Measurements from ENCODE around the gene TUBG1. TPM values are rescaled to one million over a fixed set of nuclear protein-coding genes. Genes with fewer than 3 reads are reported as not detected.

The TUBG1 gene
- total and polyA plus RNA-seq, 4 donors = 12.5 to 51.1 (median 27.1) TPM

DNA sequence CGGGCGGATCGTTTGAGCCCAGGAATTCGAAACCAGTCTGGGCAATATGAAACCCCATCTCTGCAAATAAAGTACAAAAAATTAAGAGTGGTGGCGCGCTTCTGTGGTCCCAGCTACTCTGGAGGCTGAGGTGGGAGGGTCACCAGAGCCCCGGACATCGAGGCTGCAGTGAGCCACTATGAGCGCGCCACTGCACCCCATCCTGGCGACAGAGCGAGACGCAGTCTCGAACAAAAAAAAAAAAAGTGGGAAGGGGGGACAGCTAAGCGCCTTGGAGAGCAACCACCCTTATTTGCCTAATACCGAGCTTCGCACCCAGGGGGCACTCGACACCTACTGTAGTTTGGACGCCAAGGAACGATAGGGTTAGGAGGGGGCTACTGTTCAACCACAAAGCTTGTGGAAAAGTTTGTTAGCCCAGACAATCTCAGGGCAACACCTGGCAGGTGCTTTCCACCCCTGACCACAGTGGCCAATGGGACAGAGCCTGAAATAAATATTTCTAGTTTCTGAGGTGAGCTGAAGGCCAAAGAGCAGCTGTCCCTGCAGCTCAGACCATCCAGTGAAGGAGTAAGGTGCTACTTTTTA, 31.1 kb upstream of the TUBG1 start:
- H3K4me1 ChIP-seq (ENCODE audit: control insufficient read depth in 4 of 4, insufficient read depth in 4 of 4, low read length in 3 of 4) = peaks cover 3 to 19% (median 13%) of the 10 kb centered on the region in 4 donors
- no peaks in the 10 kb centered on the region for H3K27me3 ChIP-seq (ENCODE audit: control insufficient read depth in 4 of 4, insufficient read depth in 4 of 4, low read length in 3 of 4)
- peak overlapping the region; percentile 51 to 97 (median 78) for H3K4me3 ChIP-seq (ENCODE audit: low read depth in 1 of 3, low read length in 3 of 3)
- DNase-seq (ENCODE audit: low spot score) = peak; percentile 84
- peak overlapping the region; percentile 89 to 97 for H3K9ac ChIP-seq (ENCODE audit: low read depth in 1 of 2, low read length in 2 of 2)
- WGBS = under 1% methylated on average over 20 of the region's 20 CpGs
- TF ChIP-seq RAD21 (IDR thresholded peaks at IDR 0.05) (peak; percentile 81 to 87), JUND (IDR thresholded peaks at IDR 0.05) (no peak), EGR1 (IDR thresholded peaks at IDR 0.05; ENCODE audit: low read depth in 2 of 2) (no peak)
- TF ChIP-seq, protein P1, sequence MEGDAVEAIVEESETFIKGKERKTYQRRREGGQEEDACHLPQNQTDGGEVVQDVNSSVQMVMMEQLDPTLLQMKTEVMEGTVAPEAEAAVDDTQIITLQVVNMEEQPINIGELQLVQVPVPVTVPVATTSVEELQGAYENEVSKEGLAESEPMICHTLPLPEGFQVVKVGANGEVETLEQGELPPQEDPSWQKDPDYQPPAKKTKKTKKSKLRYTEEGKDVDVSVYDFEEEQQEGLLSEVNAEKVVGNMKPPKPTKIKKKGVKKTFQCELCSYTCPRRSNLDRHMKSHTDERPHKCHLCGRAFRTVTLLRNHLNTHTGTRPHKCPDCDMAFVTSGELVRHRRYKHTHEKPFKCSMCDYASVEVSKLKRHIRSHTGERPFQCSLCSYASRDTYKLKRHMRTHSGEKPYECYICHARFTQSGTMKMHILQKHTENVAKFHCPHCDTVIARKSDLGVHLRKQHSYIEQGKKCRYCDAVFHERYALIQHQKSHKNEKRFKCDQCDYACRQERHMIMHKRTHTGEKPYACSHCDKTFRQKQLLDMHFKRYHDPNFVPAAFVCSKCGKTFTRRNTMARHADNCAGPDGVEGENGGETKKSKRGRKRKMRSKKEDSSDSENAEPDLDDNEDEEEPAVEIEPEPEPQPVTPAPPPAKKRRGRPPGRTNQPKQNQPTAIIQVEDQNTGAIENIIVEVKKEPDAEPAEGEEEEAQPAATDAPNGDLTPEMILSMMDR (IDR thresholded peaks at IDR 0.05; ENCODE audit: low read depth, low read length, missing input control) = peak; percentile 72
- H3K9me3 ChIP-seq (ENCODE audit: control insufficient read depth in 4 of 4, low read length in 3 of 4) = no peaks in the 10 kb centered on the region
- peak overlapping the region; percentile 85 to 89 for H3K27ac ChIP-seq (ENCODE audit: low read depth in 1 of 2, low read length in 2 of 2)
- peaks cover 5 to 42% (median 28%) of the 10 kb centered on the region in 4 donors for H3K36me3 ChIP-seq (ENCODE audit: control insufficient read depth in 4 of 4, insufficient read depth in 3 of 4, low read depth in 1 of 4, low read length in 3 of 4)

DNA sequence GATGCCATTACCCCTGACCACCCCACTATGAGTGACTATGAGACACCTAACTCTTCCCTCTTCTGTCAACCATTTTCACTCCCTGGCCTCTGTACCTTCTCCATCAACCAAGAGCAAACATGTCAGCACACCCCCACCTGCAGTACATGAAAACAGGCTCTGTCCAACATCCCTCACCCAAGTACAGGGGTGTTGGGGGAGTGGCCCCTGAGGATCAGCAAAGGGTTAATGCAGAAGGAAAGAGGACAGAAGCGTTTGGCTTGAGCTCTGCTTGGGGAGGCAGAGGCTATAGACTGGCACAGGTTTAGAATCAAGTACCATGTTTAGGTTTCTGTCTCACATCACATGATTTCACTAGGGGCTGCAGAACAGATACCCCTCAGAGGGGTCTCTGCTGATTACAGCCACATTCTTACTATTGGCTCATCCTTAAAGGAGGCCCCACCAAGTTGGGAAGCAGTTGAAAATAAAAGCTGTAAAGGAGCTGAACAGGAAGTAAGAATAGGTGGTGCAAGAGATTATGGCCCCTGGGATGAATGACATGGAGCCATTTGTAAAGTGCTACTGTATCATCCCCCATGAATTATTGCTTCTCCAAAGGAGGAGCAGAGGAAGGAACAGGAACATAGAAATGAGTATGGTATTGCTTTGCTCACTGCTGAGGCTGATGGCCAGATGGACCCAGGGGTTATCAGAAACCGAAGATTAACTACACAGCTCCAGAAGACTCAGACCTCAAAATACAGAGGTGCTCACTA, 29.5 kb upstream of the TUBG1 start:
- Histone ChIP-seq H3K36me3 (ENCODE audit: control insufficient read depth in 4 of 4, insufficient read depth in 3 of 4, low read depth in 1 of 4, low read length in 3 of 4) (peaks cover 9 to 43% (median 35%) of the 10 kb centered on the region in 4 donors), H3K27ac (ENCODE audit: low read depth in 1 of 2, low read length in 2 of 2) (no peak overlapping the region), H3K27me3 (ENCODE audit: control insufficient read depth in 4 of 4, insufficient read depth in 4 of 4, low read length in 3 of 4) (no peaks in the 10 kb centered on the region), H3K4me3 (ENCODE audit: low read depth in 1 of 3, low read length in 3 of 3) (no peak overlapping the region), H3K4me1 (ENCODE audit: control insufficient read depth in 4 of 4, insufficient read depth in 4 of 4, low read length in 3 of 4) (peaks cover 3 to 19% (median 14%) of the 10 kb centered on the region in 4 donors), H3K9me3 (ENCODE audit: control insufficient read depth in 4 of 4, low read length in 3 of 4) (no peaks in the 10 kb centered on the region), H3K9ac (ENCODE audit: low read depth in 1 of 2, low read length in 2 of 2) (no peak overlapping the region)
- TF ChIP-seq, protein P2, sequence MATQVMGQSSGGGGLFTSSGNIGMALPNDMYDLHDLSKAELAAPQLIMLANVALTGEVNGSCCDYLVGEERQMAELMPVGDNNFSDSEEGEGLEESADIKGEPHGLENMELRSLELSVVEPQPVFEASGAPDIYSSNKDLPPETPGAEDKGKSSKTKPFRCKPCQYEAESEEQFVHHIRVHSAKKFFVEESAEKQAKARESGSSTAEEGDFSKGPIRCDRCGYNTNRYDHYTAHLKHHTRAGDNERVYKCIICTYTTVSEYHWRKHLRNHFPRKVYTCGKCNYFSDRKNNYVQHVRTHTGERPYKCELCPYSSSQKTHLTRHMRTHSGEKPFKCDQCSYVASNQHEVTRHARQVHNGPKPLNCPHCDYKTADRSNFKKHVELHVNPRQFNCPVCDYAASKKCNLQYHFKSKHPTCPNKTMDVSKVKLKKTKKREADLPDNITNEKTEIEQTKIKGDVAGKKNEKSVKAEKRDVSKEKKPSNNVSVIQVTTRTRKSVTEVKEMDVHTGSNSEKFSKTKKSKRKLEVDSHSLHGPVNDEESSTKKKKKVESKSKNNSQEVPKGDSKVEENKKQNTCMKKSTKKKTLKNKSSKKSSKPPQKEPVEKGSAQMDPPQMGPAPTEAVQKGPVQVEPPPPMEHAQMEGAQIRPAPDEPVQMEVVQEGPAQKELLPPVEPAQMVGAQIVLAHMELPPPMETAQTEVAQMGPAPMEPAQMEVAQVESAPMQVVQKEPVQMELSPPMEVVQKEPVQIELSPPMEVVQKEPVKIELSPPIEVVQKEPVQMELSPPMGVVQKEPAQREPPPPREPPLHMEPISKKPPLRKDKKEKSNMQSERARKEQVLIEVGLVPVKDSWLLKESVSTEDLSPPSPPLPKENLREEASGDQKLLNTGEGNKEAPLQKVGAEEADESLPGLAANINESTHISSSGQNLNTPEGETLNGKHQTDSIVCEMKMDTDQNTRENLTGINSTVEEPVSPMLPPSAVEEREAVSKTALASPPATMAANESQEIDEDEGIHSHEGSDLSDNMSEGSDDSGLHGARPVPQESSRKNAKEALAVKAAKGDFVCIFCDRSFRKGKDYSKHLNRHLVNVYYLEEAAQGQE (IDR thresholded peaks at IDR 0.05) = no peak
- TF ChIP-seq HNF4A (conservative IDR thresholded peaks at IDR 0.05) (no peak), SP1 (IDR thresholded peaks at IDR 0.05) (no peak), HNF4G (IDR thresholded peaks at IDR 0.05) (no peak), YY1 (IDR thresholded peaks at IDR 0.05) (no peak), GABPA (IDR thresholded peaks at IDR 0.05 in 1 of 2, conservative IDR thresholded peaks at IDR 0.05 in 1 of 2) (no peak), JUND (IDR thresholded peaks at IDR 0.05) (no peak), RXRA (IDR thresholded peaks at IDR 0.05) (no peak), FOXA1 (IDR thresholded peaks at IDR 0.05) (no peak)
- TF ChIP-seq, protein P3, sequence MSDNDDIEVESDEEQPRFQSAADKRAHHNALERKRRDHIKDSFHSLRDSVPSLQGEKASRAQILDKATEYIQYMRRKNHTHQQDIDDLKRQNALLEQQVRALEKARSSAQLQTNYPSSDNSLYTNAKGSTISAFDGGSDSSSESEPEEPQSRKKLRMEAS (IDR thresholded peaks at IDR 0.05) = no peak
- TF ChIP-seq, protein P1 (IDR thresholded peaks at IDR 0.05; ENCODE audit: low read depth, low read length, missing input control) = no peak
- TF ChIP-seq, protein P4, sequence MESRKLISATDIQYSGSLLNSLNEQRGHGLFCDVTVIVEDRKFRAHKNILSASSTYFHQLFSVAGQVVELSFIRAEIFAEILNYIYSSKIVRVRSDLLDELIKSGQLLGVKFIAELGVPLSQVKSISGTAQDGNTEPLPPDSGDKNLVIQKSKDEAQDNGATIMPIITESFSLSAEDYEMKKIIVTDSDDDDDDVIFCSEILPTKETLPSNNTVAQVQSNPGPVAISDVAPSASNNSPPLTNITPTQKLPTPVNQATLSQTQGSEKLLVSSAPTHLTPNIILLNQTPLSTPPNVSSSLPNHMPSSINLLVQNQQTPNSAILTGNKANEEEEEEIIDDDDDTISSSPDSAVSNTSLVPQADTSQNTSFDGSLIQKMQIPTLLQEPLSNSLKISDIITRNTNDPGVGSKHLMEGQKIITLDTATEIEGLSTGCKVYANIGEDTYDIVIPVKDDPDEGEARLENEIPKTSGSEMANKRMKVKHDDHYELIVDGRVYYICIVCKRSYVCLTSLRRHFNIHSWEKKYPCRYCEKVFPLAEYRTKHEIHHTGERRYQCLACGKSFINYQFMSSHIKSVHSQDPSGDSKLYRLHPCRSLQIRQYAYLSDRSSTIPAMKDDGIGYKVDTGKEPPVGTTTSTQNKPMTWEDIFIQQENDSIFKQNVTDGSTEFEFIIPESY (IDR thresholded peaks at IDR 0.05) = no peak
- 61% methylated on average over 2 of the region's 2 CpGs for WGBS
- DNase-seq (ENCODE audit: low spot score) = no peak

Measured in liver (tissue), 9 donors.